Measurements from ENCODE around the gene CBLC.
"Not testable (repeated sequence)": the region's sequence is repeated elsewhere in the genome, so short reads cannot be mapped to it uniquely, and the experiment has no call there.

Gene CBLC

GRCh38 chr19:44820648-44821609 lies 43.2 kb downstream of the CBLC start:
- peak; percentile 42 to 78 (median 60) for DNase-seq

DNA sequence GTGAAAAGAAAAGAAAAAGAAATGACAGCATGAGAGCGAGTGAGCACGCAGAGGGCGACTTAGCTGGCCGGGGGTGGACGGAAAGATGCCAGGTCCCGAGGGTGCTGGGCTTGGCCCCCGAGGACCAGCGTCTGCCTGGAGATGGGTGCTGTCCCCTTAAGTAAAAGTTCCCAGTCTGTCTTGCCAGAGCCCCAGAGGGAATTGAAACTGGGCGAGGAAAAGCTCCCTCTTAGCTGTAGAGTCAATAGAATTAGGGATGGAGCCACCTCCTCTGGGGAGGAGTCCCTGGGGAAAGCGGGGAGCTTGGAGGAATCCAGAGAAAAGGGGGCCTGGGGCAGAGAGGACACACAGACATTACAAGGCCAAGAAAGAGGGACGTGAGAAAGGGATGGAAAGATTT lies 44.5 kb downstream of the CBLC start:
- no peak for DNase-seq

- DNase-seq = peak in 1 of 4 experiments; percentile 26
These were observed 45.1 kb downstream of the CBLC start for GRCh38 chr19:44822670-44823372.

- no peak for DNase-seq
These were observed 45.6 kb downstream of the CBLC start for GRCh38 chr19:44823373-44823698.

- no peak for DNase-seq
These were observed 47.1 kb downstream of the CBLC start for GRCh38 chr19:44824761-44825160.

- DNase-seq = not testable (repeated sequence)
These were observed 55.2 kb downstream of the CBLC start for GRCh38 chr19:44832875-44833274.

GRCh38 chr19:44834399-44834798 lies 56.7 kb downstream of the CBLC start:
- DNase-seq = not testable (repeated sequence)

- no peak for DNase-seq
These were observed 61.6 kb downstream of the CBLC start for GRCh38 chr19:44839276-44839675.

- no peak for DNase-seq
These were observed 63.1 kb downstream of the CBLC start for GRCh38 chr19:44840811-44841210.

GRCh38 chr19:44841231-44841630 lies 63.5 kb downstream of the CBLC start:
- DNase-seq = no peak

DNA sequence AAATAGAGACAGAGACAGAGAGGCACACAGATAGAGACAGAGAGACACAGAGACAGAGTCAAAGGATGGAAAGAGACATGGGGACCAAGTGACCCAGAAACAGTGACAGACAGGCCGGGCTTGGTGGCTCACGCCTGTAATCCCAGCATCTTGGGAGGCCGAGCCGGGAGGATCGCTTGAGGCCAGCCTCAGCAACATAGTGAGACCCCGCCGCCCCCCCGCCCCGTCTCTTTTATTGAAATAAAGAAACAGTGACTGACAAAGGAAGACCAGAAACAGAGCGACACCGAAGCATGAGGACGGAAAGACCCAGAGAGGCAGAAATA lies 67.6 kb downstream of the CBLC start:
- DNase-seq = no peak

- peak; percentile 98 to 100 (median 100) for DNase-seq
These were observed 68.1 kb downstream of the CBLC start, which contains the start of gene NECTIN2 for GRCh38 chr19:44845612-44846454. NECTIN2 (plus strand) TSS chr19:44846297; CDS start chr19:44846526, 229 bp downstream.

DNA sequence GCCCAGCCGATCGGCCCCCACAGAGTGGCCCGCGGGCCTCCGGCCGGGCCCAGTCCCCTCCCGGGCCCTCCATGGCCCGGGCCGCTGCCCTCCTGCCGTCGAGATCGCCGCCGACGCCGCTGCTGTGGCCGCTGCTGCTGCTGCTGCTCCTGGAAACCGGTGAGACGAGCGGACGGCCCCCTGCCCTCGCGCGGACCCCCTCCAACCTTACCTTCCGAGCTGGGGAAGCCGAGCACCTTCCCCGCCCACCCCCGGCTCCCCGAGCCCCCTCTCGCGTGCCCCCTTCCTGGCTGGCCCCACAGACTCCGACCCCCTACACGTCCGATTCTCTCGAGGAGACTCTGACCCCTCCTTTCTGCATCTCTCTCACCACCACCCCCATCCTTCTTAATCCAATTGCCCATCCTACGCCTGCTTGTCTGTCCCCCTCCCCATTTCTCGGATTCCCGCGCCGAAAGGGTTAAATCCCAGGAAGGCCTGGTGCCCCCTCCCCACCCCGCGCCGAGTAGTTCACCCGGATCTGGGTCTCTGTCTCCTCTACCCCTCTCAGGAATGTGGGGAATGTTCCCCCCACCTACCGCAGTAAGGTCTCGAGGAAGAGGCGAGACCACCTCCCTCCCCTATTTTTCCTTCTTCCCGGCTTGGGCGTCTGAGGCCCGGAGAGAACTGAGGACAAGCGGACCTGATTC lies 68.9 kb downstream of the CBLC start:
- peak in 2 of 4 experiments; percentile 32 to 36 for DNase-seq

- peak; percentile 27 to 68 (median 49) for DNase-seq
These were observed 69.7 kb downstream of the CBLC start for GRCh38 chr19:44847144-44848035.

DNA sequence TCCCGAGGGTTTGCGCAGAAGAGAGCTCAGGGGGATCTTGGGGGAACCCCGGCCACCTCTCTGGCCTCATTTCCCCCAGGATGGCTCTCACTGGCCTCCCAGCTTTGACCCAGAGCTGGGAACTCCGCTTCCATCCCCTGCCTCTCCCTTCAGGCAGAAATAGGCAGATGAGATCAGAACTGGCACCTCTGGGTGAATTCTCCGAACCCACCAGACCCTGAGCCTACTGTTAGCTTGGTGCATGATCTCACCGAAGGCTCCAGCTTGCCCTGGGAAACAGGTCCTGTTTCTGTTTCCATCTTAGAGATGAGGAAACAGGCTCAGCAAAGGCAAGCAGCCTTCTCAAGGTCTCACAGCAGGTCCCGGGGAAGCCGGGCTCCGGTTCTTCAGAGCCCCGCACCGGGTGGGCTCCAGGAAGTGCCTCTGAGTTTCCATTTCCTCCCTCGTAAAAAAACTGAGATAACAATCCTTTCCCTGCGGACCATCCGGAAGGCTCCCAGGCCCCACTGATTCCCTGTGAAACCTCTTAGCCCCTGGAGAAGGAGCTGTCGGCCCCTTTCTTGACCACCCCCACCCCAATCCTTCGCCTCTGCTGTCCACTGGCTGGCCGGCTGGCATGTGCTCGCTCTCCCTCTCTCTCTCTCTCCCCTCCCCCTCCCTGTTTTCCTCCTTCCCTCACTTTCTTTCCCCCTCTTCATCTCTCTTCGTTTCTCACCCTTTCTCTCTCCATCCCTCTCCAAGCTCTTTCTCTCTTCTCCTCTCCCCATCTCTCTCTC lies 70.5 kb downstream of the CBLC start:
- peak; percentile 22 to 58 (median 57) for DNase-seq

- no peak for DNase-seq
These were observed 71.2 kb downstream of the CBLC start for GRCh38 chr19:44848812-44849447.
